Tibial nerve (tissue), 4 donors: ENCODE data around the gene SIK2.

ENCODE experiments used
- EP300 ChIP-seq, 2 donors: sonication (generic); formaldehyde crosslinking; IDR thresholded peaks; one replicate each; pipeline ENCODE4 v1.6.1; 2017; ENCODE audit warnings: antibody characterized with exemption in 2 of 2, mild to moderate bottlenecking in 1 of 2
- POLR2A ChIP-seq, 2 donors: fragments of 450-650 bp; IDR thresholded peaks; one replicate each; pipeline ENCODE4 v1.6.1; 2017; ENCODE audit warnings: antibody characterized with exemption in 2 of 2, mild to moderate bottlenecking in 2 of 2, moderate library complexity in 2 of 2
- TF ChIP-seq, protein P1 (sequence below), 5 experiments: fragments of 200-600 bp in 3 of 5; fragments of 450-650 bp in 2 of 5; sonication (generic) in 3 of 5; IDR thresholded peaks; one replicate each; pipeline ENCODE4 v1.5.1; 2016 to 2019; ENCODE audit warnings: antibody characterized with exemption in 5 of 5, mild to moderate bottlenecking in 3 of 5, moderate library complexity in 2 of 5

GRCh38 chr11:111617286-111617685 lies 15.0 kb downstream of the SIK2 start:
- TF ChIP-seq, protein P1, sequence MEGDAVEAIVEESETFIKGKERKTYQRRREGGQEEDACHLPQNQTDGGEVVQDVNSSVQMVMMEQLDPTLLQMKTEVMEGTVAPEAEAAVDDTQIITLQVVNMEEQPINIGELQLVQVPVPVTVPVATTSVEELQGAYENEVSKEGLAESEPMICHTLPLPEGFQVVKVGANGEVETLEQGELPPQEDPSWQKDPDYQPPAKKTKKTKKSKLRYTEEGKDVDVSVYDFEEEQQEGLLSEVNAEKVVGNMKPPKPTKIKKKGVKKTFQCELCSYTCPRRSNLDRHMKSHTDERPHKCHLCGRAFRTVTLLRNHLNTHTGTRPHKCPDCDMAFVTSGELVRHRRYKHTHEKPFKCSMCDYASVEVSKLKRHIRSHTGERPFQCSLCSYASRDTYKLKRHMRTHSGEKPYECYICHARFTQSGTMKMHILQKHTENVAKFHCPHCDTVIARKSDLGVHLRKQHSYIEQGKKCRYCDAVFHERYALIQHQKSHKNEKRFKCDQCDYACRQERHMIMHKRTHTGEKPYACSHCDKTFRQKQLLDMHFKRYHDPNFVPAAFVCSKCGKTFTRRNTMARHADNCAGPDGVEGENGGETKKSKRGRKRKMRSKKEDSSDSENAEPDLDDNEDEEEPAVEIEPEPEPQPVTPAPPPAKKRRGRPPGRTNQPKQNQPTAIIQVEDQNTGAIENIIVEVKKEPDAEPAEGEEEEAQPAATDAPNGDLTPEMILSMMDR (IDR thresholded peaks at IDR 0.05) = no peak
- TF ChIP-seq EP300 (IDR thresholded peaks at IDR 0.05) (no peak), POLR2A (IDR thresholded peaks at IDR 0.05) (no peak)
